HG02885 (cell line): Measurements from ENCODE around the gene BGN.

ENCODE experiments used
- ATAC-seq: cut with Tn5 transposase; IDR thresholded peaks from one replicate; pipeline ENCODE4 v1.9.1; 2021; ENCODE audit warnings: mild to moderate bottlenecking; ENCODE audit not compliant: unreplicated experiment, poor library complexity

The BGN gene

GRCh38 chrX:153523269-153523668 is 28.5 kb downstream of the BGN start:
- no peak for ATAC-seq

GRCh38 chrX:153524234-153524633 is 29.5 kb downstream of the BGN start:
- no peak for ATAC-seq

- ATAC-seq, result no peak
These were observed 30.7 kb downstream of the BGN start for GRCh38 chrX:153525451-153525850.

GRCh38 chrX:153526042-153526441 is 31.3 kb downstream of the BGN start:
- ATAC-seq, result no peak

- no peak for ATAC-seq
These were observed 32.0 kb downstream of the BGN start for GRCh38 chrX:153526801-153527200.

GRCh38 chrX:153527208-153527607 is 32.4 kb downstream of the BGN start:
- no peak for ATAC-seq

GRCh38 chrX:153530411-153531129 is 35.8 kb downstream of the BGN start:
- ATAC-seq, result no peak

- no peak for ATAC-seq
These were observed 38.3 kb downstream of the BGN start for GRCh38 chrX:153533091-153533490.

GRCh38 chrX:153537080-153537479 is 42.3 kb downstream of the BGN start:
- no peak for ATAC-seq

- ATAC-seq, result no peak
These were observed 42.9 kb downstream of the BGN start for GRCh38 chrX:153537526-153538295.

- no peak for ATAC-seq
These were observed 43.6 kb downstream of the BGN start for GRCh38 chrX:153538424-153538823.

GRCh38 chrX:153539171-153539978 is 44.6 kb downstream of the BGN start:
- peak; percentile 86 for ATAC-seq

- no peak for ATAC-seq
These were observed 45.2 kb downstream of the BGN start for GRCh38 chrX:153539979-153540358.

- ATAC-seq, result no peak
These were observed 49.9 kb downstream of the BGN start for GRCh38 chrX:153544727-153545126.

- no peak for ATAC-seq
These were observed 51.6 kb downstream of the BGN start for GRCh38 chrX:153546386-153546785.

- ATAC-seq, result no peak
These were observed 52.4 kb downstream of the BGN start for GRCh38 chrX:153547195-153547594.

- no peak for ATAC-seq
These were observed 54.5 kb downstream of the BGN start for GRCh38 chrX:153549231-153549630.

- no peak for ATAC-seq
These were observed 55.0 kb downstream of the BGN start for GRCh38 chrX:153549807-153550206.

- no peak for ATAC-seq
These were observed 56.4 kb downstream of the BGN start for GRCh38 chrX:153551135-153551534.

- ATAC-seq, result peak; percentile 64
These were observed 59.9 kb downstream of the BGN start for GRCh38 chrX:153554519-153555167.

GRCh38 chrX:153556767-153557166 is 62.0 kb downstream of the BGN start:
- ATAC-seq, result no peak
